Stomach (tissue), 4 donors: Measurements from ENCODE around the gene TSPAN11.

Experiments used
- POLR2AphosphoS5 ChIP-seq, 3 donors: sonication (generic); formaldehyde crosslinking; IDR thresholded peaks; one replicate each; pipeline ENCODE4 v1.6.1; 2016; ENCODE audit warnings: antibody characterized with exemption in 3 of 3
- TF ChIP-seq, protein P1 (sequence below), 7 experiments: fragments of 450-650 bp in 4 of 7; fragments of 200-600 bp in 3 of 7; sonication (generic) in 3 of 7; IDR thresholded peaks; one replicate each; pipeline ENCODE4 v1.5.1; 2016 to 2019; ENCODE audit warnings: antibody characterized with exemption in 7 of 7, control low read depth in 2 of 7, mild to moderate bottlenecking in 1 of 7

DNA sequence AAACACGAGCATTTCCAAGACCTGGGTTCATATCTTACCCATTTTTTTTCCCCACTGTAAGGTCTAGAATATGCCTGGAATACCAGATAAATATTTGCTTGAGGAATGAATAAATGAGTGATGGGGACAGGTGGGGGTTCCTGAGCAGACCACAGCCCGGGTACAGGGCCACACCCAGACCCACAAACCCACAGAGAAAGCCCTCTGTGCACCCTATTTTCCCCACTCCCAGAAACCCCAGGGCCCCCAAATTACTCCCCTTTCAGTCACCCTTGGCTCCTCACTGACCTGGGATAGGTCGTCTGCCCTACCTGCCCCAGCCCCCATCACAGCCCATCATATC, 80.6 kb downstream of the TSPAN11 start:
- TF ChIP-seq, protein P1, sequence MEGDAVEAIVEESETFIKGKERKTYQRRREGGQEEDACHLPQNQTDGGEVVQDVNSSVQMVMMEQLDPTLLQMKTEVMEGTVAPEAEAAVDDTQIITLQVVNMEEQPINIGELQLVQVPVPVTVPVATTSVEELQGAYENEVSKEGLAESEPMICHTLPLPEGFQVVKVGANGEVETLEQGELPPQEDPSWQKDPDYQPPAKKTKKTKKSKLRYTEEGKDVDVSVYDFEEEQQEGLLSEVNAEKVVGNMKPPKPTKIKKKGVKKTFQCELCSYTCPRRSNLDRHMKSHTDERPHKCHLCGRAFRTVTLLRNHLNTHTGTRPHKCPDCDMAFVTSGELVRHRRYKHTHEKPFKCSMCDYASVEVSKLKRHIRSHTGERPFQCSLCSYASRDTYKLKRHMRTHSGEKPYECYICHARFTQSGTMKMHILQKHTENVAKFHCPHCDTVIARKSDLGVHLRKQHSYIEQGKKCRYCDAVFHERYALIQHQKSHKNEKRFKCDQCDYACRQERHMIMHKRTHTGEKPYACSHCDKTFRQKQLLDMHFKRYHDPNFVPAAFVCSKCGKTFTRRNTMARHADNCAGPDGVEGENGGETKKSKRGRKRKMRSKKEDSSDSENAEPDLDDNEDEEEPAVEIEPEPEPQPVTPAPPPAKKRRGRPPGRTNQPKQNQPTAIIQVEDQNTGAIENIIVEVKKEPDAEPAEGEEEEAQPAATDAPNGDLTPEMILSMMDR (IDR thresholded peaks at IDR 0.05), result no peak
- TF ChIP-seq POLR2AphosphoS5 (IDR thresholded peaks at IDR 0.05), result no peak
